GM12865 (cell line): ENCODE results near the gene PKNOX1.
A peak's percentile ranks its signal among the peaks of the same experiment; 100 is the strongest.

Experiments used
- DNase-seq: peaks from one replicate; pipeline ENCODE4 v3.0.0; 2010; ENCODE audit warnings: low read depth
- H3K4me3 ChIP-seq: 2 replicates; pipeline ENCODE4 v1.5.1; 2011; ENCODE audit warnings: mild to moderate bottlenecking, low read depth, low read length, control low read depth
- TF ChIP-seq, protein P1 (sequence below): IDR thresholded peaks from 2 replicates; pipeline ENCODE4 v1.5.1; 2011; ENCODE audit warnings: low read length, control low read depth, low read depth, inconsistent platforms; ENCODE audit not compliant: insufficient read depth; ENCODE audit errors: missing control alignments

PKNOX1 gene

GRCh38 chr21:42969193-42969600 lies 5.2 kb upstream of the PKNOX1 start:
- DNase-seq = no peak
- TF ChIP-seq, protein P1, sequence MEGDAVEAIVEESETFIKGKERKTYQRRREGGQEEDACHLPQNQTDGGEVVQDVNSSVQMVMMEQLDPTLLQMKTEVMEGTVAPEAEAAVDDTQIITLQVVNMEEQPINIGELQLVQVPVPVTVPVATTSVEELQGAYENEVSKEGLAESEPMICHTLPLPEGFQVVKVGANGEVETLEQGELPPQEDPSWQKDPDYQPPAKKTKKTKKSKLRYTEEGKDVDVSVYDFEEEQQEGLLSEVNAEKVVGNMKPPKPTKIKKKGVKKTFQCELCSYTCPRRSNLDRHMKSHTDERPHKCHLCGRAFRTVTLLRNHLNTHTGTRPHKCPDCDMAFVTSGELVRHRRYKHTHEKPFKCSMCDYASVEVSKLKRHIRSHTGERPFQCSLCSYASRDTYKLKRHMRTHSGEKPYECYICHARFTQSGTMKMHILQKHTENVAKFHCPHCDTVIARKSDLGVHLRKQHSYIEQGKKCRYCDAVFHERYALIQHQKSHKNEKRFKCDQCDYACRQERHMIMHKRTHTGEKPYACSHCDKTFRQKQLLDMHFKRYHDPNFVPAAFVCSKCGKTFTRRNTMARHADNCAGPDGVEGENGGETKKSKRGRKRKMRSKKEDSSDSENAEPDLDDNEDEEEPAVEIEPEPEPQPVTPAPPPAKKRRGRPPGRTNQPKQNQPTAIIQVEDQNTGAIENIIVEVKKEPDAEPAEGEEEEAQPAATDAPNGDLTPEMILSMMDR = no peak
- H3K4me3 ChIP-seq = no peak overlapping the region

- TF ChIP-seq, protein P1 = no peak
- no peak overlapping the region for H3K4me3 ChIP-seq
- no peak for DNase-seq
These were observed 3.3 kb upstream of the PKNOX1 start for GRCh38 chr21:42970946-42971653.

- H3K4me3 ChIP-seq = no peak overlapping the region
- TF ChIP-seq, protein P1 = no peak
- DNase-seq = no peak
These were observed 2.5 kb upstream of the PKNOX1 start for GRCh38 chr21:42971897-42972275.

- no peak for DNase-seq
- TF ChIP-seq, protein P1 = no peak
- peak overlapping the region; percentile 50 for H3K4me3 ChIP-seq
These were observed 912 bp upstream of the PKNOX1 start for GRCh38 chr21:42973309-42973990.

GRCh38 chr21:42974832-42975820 lies 764 bp downstream of the PKNOX1 start:
- DNase-seq = peak; percentile 77
- TF ChIP-seq, protein P1 = no peak
- H3K4me3 ChIP-seq = peak overlapping the region; percentile 49

DNA sequence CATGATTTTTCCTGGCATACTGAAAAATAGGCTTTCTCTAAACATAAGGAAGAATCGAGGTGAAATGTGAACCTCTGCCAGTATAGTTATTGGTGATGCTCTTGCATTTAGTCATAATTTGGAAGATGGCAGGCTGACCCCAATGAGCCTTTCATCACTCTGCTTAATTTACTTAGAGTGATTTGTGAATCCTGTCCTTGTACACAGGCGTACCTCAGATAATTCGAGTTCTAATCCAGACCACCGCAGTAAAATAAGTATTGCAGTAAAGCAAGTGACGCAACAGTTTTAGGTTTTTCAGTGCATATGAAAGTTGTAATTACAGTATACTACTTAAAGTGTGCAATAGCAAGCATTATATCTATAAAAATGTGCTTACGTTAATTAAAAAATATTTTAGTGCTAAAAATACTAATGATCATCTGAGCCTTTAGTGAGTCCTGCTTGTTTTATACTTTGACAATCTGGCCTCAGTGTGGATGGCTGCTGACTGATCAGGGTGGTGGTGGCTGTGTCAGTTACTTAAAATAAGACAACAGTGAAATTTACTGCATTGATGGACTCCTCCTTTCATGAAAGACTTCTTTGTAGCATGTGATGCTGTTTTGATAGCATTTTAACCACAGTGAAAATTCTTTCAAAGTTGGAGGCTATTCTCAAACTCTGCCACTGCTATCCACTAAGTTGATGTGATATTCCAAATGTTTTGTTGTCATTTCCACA lies 1.7 kb downstream of the PKNOX1 start:
- peak; percentile 22 for DNase-seq
- H3K4me3 ChIP-seq = peak overlapping the region; percentile 49
- TF ChIP-seq, protein P1 = no peak
